COR-L47 (cell line): ENCODE measurements around the gene SPTLC2.
A peak's percentile ranks its signal among the peaks of the same experiment; 100 is the strongest.

Experiments used
- DNase-seq: peaks from one replicate; lab custom pipeline; 2025; lab: John Stamatoyannopoulos, UW

SPTLC2 gene

DNA sequence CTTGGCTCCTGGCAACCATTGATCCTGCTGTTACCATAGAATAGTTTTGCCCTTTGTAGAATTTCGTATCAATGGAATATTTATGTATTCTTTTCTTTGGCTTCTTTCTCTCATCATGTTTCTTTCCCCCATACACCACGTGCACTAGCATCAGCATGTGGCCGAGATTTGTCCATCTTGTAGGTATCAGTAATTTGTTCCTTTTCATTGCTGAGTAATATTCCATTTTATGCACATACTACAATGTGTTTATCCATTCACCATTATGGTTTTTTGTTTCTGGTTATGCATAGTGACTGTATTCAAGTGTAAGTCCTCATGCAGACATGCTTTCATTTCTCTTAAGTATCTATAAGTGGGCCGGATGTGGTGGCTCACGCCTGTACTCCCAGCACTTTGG is 113.3 kb downstream of the SPTLC2 start:
- DNase-seq = no peak

DNA sequence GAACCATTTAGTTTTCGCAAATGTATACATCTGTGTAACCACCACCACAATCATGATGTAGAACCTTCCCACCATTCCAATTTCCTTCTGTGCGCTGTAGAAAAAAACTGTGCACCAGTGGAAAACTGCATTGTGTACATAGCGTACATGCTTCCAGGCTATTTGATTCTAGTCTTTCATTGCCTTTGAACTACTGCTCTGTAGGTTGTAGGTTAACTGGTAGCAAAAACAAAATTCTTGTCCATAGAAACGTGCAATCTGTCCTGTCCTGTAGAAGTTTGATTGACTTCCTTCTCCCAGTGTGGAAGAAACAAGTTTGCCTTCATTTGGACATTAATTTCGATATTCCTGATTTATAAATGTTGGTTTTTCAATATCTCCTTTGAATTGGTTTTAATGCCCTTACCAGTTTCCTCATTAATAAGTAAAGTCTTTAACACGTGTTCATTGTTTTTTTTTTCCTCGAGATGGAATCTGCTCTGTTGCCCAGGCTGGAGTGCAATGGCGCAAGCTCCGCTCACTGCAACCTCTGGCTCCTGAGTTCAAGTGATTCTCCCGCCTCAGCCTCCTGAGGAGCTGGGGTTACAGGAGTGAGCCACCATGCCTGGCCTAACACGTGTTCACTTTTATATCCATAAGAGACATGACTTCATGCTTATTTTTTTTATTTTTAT is 114.2 kb downstream of the SPTLC2 start:
- DNase-seq = no peak

DNA sequence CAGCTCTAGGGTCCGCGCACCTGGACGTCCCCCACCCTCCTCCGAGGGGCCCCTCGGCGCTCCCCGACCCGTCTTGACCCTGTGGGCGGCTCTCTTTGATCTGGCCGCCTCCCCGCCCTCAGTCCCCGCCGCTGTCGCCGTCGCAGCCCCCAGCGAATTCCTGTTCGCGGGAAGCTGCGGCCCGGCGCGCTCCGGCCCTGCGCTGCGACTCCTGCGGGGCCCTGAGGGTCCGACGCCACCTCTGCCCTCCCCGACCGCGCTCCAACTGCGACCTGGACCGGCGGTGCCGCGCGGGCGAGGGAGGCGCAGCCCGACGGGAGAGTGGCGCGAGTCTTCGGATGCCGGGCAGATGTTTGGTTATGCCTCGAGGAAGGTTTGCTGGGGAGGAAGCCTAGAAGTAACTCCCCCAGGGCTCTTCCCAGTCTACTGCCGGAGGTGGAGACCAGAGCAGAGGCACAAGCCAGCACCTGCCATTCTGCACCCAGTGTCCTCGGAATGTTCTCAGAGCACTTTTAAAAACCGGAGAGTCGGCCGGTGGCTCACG is 117.4 kb downstream of the SPTLC2 start:
- no peak for DNase-seq

DNA sequence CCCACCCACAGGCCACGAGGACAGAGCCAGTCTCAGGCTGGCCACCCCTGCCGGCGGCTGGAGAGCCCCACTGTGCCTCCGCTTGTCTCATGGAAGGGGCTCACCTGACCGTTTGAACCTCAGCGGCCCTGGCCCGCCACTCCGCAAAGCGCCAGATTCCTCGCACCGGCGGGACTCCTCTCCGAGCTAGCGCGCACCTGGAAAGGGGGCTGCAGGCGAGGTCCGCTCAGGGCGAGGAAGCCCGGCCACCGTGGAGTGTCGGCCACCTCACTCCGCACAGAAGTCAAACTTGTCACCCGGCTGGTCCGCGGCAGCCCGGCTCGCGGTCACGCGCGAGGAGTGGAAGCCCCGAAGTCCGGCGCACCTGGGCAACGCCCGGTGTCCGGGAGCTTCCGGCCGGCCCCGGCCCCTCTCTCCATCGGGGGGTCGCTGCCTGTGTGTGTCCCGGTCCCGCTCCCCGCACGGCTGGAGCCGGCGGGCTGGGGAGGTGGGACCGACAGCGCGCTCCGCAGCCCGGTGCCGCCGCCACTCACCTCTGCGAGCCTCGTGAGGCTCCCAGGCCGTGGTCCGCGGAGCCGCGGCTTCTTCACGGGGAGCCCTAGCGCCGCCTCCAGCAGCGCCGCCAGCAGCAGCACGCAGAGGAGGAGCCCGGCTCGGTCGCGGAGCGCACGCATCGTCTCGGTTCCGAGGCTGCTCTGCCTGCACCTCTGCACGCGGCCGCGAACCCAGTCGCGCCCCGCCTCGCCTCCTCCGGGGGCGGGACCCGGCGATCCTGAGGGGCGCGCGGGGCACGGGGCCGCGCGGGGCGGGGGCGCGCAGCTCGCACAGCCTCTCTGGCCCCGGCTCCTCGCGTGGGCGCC is 118.1 kb downstream of the SPTLC2 start, which contains the start of gene ISM2:
ISM2 (minus strand) TSS at position 697 of the 860 bp plus-strand sequence; CDS start at position 674, 23 bp downstream.
- peak; percentile 54 for DNase-seq

DNA sequence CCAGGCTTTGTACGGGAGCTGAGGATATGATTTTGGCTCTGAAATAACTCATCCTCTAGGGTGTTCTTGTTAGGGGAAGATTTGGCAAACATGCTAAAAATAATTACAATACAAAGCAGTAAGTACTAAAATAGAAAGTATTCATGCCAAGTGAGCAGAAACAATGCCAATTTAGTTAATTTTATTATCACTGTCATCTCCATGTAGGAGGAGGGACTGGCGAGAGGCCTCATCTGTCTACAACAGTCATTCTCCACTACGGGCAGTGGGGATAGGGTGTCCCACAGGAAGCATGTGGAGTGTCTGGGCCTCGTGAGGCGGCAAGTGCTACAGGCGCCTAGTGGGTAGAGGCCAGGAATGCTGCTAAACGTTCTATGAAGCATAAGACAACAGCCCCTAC is 121.1 kb downstream of the SPTLC2 start:
- DNase-seq = no peak

DNA sequence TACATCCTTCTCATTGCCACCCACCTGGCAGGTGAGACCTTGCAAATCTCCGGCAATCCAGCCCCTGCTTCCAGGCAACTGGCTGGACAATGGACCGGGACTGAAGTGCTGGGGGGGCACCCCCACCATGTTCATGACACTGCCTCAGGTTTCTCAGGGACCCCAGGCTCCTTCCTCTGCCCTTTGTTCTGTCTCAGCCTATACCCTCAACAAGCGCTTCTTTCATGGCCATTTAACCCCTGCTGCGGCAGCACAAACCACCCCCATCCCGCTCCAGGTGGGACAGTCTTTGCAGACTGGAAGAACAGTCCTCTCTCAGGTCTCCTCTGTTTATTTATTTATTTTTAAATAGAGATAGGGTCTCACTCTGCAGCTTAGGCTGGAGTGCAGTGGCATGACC is 125.4 kb downstream of the SPTLC2 start:
- no peak for DNase-seq

DNA sequence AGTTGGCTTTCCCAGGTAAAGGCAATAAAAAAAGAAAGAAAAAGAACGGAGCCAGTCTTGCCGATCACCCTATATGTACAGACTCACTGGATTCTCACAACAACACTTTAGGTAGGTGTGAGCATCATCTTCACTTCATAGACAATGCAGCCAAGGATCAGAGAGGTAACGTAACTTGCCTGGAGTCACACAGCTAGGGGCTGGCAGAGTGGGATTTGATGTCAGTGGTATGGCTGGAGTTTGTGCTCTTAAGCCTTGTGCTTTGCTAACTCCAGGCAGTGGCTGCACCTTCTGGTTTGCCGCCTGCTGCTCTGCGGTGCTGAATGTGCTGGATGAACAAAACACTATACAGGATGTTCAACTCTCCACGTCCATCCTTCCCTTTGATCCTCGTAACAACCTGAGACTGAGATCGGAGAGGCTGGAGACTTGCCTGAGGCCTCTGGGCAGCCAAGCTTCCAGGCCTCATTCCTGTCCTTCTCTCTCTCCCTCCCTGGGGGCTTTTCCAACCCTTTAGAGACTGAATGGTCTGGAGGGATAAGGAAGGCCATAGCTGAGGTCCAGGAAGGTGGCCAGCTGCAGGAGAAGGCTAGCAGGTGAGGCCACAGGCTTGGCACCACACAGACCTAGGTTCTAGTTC is 126.0 kb downstream of the SPTLC2 start:
- no peak for DNase-seq

DNA sequence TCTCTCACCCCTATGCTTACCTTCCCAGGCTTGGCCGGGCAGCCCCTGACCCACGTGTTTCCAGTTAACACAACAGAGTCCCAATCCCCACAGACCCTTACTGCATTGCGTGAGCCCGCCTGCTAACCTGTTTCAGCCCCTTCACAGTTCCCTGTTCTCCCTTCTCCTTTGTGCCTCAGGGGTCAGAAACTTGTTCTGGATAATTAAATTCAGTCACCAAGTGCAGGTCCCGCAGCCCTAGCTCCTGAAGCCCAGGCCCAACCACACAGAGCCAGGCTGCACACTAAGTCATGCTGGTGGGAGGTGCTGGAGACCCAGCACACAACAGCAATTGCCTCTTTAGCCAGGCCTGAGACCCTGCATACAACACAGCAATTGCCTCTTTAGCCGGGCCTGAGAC is 127.4 kb downstream of the SPTLC2 start:
- DNase-seq = no peak

DNA sequence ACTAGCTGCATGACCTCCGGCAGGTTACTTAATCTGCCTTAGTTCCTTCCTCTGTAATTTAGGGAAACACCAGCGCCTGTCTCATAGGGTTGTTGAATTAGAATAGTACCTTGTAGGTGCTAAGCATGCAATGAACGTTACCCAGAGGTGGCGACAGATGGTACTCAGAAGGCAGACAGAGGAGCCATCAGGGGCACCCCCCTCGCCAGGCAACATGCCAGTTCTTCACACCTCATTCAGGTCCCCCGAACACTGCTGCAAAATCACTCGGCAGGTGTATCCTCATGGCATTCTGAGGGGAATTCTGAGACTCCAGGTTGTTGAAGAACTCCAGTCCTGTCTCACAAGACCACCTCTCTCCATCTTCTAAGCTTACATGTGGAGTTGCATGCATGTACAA is 127.9 kb downstream of the SPTLC2 start:
- no peak for DNase-seq

DNA sequence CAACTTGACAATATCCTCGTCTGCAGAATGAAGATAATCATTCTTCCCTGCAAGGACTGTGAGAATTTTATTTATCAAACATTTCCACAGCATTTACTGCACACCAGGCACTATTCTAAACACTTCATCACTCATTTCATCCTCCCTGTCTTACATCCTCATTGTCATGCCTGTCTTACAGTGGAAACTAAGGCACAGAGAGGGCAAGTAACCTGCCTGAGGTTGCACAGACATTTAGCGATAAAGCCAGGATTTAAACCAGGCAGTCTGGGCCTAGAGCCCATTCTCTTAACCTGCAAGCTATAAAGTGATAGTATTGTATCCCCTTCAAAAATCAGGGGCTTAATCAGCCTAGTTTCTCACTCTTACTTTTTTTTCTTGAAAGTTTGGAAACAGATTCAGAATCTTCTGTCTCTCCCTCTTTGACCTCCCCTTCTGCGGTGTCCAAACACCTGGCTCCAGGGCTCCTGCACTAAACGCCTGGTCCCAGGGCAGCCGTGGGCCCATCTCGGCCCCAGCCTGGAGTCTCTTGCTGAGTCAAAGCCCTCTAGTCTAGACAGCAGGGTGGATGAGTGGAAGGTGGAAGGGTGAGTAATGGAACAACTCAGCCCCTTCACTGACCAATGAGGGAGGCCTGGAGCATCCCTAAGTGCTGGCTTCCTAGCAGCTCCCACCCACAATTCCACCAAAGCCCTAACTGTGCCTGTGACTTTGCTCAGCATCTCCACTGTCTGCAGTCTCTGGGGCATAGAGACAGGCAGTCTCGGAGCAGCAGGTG is 130.3 kb downstream of the SPTLC2 start:
- DNase-seq = no peak

DNA sequence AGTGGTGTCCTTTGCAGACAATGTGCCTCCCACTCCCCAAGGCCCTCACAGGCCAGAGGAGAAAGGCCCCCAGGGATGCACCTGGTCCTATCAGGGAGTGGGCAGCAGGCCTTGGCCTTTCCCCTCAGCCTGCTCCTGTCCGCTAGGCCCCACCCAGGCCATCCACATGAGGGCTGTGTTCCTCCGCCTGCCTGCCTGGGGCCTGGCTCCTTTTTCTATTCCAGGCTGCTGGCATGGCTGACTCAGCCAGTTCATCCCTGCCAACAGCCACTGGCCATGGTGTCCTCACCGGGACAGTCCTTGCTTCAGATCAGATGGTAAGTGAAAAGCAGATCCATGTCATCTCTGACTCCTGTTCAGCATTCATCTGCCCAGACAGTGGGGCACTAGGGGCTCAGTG is 131.2 kb downstream of the SPTLC2 start:
- no peak for DNase-seq

DNA sequence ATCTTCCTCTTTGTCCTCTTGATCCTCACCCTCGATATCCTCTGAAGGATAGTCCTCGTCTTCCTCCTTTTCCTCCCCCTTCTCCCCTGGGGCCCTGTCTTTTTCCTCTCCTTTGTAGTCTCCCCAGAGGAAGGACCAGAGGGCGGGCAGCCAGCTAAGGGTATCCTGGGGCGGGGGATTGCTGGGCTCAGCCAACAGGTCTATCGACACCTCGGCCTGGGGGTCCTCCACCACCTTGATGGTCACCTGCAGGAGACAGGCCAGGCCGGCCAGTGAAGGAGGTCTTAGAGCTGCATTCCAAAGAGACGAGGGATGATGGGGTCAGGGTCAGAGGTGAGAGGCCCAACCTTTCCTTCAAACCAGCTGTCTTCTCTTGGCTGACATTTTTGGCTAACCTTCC is 134.0 kb downstream of the SPTLC2 start:
- no peak for DNase-seq

DNA sequence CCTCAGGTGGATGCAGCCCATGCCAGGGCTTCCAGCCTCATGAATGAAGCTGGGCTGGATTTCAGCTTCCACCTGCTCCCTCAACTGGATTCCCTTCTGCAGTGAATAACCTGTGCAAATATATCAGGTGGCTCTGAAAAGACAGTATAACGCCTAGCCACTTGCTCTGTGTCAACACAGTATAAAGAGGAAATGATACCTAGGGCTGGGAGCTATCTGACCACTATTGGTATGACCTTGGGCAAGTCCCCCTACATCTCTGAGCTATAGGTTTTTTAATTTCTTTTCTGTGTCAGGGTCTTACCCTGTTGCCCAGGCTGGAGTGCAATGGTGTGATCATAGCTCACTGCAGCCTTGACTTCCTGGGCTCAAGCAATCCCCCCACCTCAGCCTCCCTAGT is 137.6 kb downstream of the SPTLC2 start:
- no peak for DNase-seq

DNA sequence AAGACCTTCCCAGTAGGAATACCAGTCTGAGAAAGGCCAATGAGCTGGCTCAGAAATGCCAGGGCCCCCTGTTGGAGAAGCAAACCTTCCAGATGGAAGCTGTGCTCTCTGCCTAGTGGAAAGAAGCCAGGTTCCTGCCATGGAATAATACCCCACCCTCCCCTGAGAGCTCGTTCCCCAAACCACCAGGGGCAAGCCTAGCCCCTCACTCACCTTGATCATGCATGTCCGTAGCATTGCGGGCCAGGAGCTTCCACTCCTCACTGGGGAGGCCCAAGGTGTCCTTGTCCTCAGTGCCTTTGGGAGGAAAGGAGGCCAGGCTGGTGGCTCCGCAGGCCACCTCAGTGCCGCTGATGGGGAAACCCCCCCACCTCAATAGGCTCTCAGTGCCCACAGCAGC is 138.4 kb downstream of the SPTLC2 start:
- DNase-seq = no peak

DNA sequence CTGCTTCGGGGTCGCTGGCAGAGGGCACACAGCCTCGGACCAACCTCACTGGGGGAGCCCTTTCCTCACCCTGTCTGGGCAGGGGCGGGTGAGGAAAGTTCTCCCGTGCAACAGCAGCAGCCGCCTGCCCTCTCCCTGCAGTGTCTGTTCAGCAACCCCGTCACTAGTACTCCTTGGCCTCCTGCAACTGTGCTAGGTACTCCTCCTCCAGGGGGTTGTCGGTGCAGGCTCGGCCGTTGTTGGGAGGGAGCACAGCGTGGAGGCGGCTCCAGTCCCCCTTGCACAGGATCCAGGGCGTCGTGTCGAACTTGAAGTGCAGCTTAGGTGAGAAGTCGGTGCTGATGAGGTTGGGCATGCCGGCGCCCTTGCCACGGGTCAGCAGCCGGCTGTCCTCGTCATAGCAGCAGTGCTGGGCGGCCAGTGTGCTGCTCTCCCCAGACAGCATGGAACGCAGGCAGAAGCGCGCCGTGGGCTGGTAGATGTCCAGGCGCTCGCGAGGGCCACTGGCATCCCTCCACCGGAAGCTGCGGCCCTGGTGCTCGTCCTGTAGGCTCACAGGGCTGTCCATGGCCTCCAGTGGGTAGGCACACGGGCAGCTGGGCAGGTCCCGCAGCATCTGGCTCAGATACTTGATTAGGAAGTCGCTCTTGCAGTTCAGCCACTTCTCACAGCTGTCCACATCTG is 140.9 kb downstream of the SPTLC2 start:
- DNase-seq = no peak

DNA sequence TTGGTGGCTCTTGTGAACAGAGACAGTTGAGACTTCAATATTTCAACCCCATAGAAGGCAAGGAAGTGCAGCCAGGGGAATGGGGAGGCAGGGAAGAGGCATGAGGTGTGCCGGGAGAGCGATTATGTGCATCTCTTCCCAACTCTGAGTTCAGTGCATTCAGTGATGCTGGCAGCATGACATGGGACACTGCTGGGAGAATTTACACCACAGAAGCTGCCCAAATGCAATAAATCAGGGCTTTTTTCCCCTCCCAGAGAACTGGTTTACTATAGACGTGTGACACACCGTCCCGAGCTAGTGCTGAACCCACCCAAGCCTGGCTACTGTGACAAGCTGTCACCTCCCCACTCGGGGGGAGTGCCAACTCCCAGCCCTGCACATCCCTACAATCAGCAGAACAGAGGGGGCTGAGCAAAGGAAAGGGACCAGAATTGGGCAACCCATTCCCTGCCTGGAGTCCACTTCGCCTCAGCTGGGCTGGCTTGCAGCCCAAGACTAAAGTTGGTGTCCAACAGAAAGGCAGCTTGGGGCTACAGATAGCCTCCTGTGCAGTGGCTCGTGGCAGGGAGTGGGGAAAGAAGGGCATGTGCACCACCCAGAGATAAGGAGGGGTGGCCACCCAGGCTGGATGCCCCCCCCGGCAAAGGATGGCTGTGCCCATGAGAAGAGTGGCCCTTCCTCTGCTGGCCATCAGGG is 141.8 kb downstream of the SPTLC2 start:
- no peak for DNase-seq

DNA sequence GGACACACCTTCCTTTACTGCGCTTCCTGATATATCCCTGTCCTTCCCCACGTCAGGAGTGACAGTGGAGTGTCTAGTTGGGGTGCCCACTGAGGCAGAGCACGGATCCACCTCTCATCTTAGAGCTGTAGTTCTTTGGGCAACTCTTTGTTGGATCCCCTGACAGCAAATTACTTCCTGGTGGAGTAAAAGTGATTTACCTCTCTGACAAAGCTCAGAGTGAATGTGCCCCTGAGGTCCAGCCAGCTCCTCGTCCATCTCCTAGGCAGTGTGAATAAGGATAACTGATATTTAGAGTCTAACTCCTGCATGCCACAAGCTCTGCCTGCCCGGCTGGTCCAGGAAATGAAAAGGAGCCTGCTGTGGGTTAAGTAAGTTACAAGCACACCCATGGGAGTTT is 142.5 kb downstream of the SPTLC2 start:
- no peak for DNase-seq

DNA sequence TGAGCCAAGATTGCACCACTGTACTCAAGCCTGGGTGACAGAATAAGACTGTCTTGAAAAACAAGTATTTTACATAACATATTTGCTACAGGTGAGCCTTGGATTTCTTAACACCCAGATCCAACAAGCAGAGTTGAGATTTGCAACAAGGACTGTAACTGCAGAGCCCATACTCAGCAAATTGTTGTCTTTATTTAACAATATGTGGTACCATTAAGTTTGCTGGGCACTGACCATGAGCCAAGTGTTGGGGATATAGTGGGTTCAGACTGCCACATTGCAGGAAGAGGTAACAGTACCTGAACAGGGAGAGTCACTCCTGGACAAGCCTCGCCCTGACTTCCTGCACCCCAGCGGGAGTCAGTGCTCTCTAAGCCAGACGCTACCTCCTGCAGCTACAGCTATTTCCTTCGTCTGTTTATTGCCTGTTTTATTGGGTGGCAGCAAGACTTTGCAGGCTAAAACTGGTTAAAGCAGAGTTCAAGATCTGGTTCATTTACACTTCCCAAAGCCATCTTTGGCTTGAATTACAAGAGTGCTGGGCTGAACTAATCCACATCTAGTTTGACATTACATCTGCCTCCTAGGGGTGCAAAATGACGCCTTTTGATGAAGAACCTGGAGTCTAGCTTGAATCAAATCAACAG is 146.1 kb downstream of the SPTLC2 start:
- DNase-seq = no peak

DNA sequence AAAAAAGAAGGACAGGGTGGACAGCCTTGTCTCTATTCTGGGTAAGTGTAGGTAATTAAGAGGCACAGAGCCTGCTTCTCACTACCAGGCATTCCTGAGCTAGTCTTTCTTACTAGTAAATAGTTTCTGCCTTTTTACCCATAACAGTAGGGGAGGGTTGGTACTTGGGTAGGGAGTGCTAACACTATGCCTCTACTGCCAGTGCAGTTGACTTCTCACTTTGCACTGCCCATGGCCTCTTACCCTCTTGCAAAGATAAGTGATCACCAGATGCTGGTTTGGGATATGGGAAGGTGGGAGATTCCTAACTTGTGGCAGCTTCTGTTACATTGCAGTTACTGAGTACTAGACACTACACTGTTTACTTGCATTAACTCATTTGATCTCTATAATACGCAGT is 146.9 kb downstream of the SPTLC2 start:
- DNase-seq = no peak

DNA sequence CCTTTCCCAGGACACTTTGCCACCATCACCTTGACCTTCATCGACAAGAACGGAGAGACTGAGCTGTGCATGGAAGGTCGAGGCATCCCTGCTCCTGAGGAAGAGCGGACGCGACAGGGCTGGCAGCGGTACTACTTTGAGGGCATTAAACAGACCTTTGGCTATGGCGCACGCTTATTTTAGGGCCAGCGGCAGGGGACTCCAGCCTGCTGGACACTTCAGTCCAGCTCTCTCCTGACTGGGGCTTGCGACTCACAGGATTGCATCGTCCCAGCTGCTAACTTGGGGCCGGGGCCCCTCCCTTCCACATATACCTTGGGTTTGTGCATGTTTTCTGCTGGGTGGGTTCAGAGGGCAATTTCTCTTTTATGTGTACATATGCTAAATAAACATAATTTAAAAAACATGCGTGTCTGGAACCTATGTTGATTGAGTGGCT is 147.4 kb downstream of the SPTLC2 start:
- no peak for DNase-seq
